Nephron (organoid): Measurements from ENCODE around the gene SLC22A31.
A peak's percentile ranks its signal among the peaks of the same experiment; 100 is the strongest.
"Not testable (repeated sequence)": the region's sequence is repeated elsewhere in the genome, so short reads cannot be mapped to it uniquely, and the experiment has no call there.

ENCODE experiments used
- H3K27ac Mint-ChIP-seq, 3 experiments: 2 replicates each; pipeline ENCODE4 v1.8.0; 2020; ENCODE audit warnings: mixed read lengths in 3 of 3, mild to moderate bottlenecking in 2 of 3, moderate library complexity in 1 of 3
- H3K27me3 Mint-ChIP-seq: 2 replicates; pipeline ENCODE4 v1.8.0; 2021; ENCODE audit warnings: low read depth, mild to moderate bottlenecking, moderate library complexity, mixed read lengths
- H3K36me3 Mint-ChIP-seq: 2 replicates; pipeline ENCODE4 v1.8.0; 2020; ENCODE audit warnings: low read depth, mixed read lengths
- H3K4me1 Mint-ChIP-seq: 2 replicates; pipeline ENCODE4 v1.8.0; 2020; ENCODE audit warnings: mixed read lengths
- H3K4me3 Mint-ChIP-seq, 3 experiments: 2 replicates each; pipeline ENCODE4 v1.8.0; 2020; ENCODE audit warnings: mild to moderate bottlenecking in 3 of 3, mixed read lengths in 3 of 3, moderate library complexity in 2 of 3
- H3K9me3 Mint-ChIP-seq: 2 replicates; pipeline ENCODE4 v1.8.0; 2020; ENCODE audit warnings: mixed read lengths
- TF ChIP-seq, protein P1 (sequence below), 3 experiments: fragments of 200-600 bp; sonication (generic); IDR thresholded peaks; one replicate each; pipeline ENCODE4 v1.5.0; 2021; ENCODE audit warnings: antibody characterized with exemption in 3 of 3; ENCODE audit not compliant: unreplicated experiment in 3 of 3

SLC22A31 gene

DNA sequence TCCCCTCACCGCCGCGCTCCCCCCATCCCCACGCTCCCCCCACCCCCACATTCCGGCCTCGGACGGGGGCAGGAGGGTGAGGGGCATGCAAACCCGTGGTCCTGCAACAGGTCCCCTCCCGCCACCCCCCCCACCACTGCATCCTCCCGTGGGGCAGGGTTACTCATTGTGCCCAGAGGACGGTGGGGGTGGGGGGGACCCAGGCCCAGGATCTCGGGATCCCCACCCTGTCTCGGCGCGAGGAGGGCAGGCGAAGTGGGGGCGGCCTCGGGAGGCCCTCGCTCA lies 8.5 kb downstream of the SLC22A31 start:
- H3K9me3 Mint-ChIP-seq = no peaks in the 10 kb centered on the region
- H3K27me3 Mint-ChIP-seq = peaks cover 27% of the 10 kb centered on the region
- H3K4me1 Mint-ChIP-seq = no peaks in the 10 kb centered on the region
- no peak overlapping the region for H3K4me3 Mint-ChIP-seq
- TF ChIP-seq, protein P1, sequence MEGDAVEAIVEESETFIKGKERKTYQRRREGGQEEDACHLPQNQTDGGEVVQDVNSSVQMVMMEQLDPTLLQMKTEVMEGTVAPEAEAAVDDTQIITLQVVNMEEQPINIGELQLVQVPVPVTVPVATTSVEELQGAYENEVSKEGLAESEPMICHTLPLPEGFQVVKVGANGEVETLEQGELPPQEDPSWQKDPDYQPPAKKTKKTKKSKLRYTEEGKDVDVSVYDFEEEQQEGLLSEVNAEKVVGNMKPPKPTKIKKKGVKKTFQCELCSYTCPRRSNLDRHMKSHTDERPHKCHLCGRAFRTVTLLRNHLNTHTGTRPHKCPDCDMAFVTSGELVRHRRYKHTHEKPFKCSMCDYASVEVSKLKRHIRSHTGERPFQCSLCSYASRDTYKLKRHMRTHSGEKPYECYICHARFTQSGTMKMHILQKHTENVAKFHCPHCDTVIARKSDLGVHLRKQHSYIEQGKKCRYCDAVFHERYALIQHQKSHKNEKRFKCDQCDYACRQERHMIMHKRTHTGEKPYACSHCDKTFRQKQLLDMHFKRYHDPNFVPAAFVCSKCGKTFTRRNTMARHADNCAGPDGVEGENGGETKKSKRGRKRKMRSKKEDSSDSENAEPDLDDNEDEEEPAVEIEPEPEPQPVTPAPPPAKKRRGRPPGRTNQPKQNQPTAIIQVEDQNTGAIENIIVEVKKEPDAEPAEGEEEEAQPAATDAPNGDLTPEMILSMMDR (IDR thresholded peaks at IDR 0.05; ENCODE audit: unreplicated experiment in 3 of 3) = no peak
- H3K36me3 Mint-ChIP-seq = peaks cover 4% of the 10 kb centered on the region
- H3K27ac Mint-ChIP-seq = no peak overlapping the region

- Mint-ChIP-seq H3K36me3 (peaks cover 4% of the 10 kb centered on the region), H3K4me1 (no peaks in the 10 kb centered on the region), H3K27me3 (peaks cover 22% of the 10 kb centered on the region), H3K9me3 (no peaks in the 10 kb centered on the region), H3K4me3 (peak overlapping the region; percentile 17 to 67 (median 63)), H3K27ac (no peak overlapping the region)
- TF ChIP-seq, protein P1 (IDR thresholded peaks at IDR 0.05; ENCODE audit: unreplicated experiment in 3 of 3) = no peak
Measured at GRCh38 chr16:89191033-89191900, 9.1 kb downstream of the SLC22A31 start.

GRCh38 chr16:89190150-89190958 lies 10.0 kb downstream of the SLC22A31 start:
- Mint-ChIP-seq H3K4me3 (peak overlapping the region in 2 of 3 experiments; percentile 28 to 63), H3K4me1 (no peaks in the 10 kb centered on the region), H3K9me3 (no peaks in the 10 kb centered on the region), H3K36me3 (peaks cover 4% of the 10 kb centered on the region), H3K27ac (no peak overlapping the region), H3K27me3 (peaks cover 26% of the 10 kb centered on the region)
- TF ChIP-seq, protein P1 (IDR thresholded peaks at IDR 0.05; ENCODE audit: unreplicated experiment in 3 of 3) = no peak

GRCh38 chr16:89189358-89190025 lies 10.8 kb downstream of the SLC22A31 start:
- no peak overlapping the region for H3K27ac Mint-ChIP-seq
- H3K4me1 Mint-ChIP-seq = no peaks in the 10 kb centered on the region

DNA sequence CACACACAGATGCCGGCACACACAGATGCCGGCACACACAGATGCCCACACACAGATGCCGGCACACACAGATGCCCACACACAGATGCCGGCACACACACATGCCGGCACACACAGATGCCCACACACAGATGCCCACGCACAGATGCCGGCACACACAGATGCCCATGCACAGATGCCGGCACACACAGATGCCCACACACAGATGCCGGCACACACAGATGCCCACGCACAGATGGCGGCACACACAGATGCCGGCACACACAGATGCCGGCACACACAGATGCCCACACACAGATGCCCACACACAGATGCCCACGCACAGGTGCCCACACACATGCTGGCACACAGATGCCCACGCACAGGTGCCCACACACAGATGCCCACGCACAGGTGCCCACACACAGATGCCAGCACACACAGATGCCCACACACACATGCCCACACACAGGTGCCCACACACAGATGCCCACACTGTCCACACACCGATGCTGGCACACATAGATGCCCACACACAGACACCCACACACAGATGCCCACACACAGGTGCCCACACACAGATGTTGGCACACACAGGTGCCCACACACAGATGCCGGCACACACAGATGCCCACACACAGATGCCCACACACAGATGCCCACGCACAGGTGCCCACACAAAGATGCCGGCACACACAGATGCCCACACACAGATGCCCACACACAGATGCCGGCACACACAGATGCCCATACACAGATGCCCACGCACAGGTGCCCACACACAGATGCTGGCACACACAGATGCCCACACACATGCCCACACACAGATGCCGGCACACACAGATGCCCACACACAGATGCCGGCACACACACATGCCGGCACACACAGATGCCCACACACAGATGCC lies 11.6 kb downstream of the SLC22A31 start:
- peaks cover 30% of the 10 kb centered on the region for H3K27me3 Mint-ChIP-seq
- H3K4me3 Mint-ChIP-seq, H3K4me1 Mint-ChIP-seq, H3K36me3 Mint-ChIP-seq, H3K9me3 Mint-ChIP-seq, H3K27ac Mint-ChIP-seq: not testable (repeated sequence)

More at GRCh38 chr16:89189358-89190025, 10.8 kb downstream of the SLC22A31 start:
- Mint-ChIP-seq H3K36me3 (peaks cover 6% of the 10 kb centered on the region), H3K4me3 (peak overlapping the region in 2 of 3 experiments; percentile 2 to 28), H3K9me3 (no peaks in the 10 kb centered on the region), H3K27me3 (peaks cover 26% of the 10 kb centered on the region)
- TF ChIP-seq, protein P1 (IDR thresholded peaks at IDR 0.05; ENCODE audit: unreplicated experiment in 3 of 3) = no peak
